Psoas muscle (tissue), 8 donors: ENCODE results near the gene ANKRD40. TPM values are rescaled to one million over a fixed set of nuclear protein-coding genes. Genes with fewer than 3 reads are reported as not detected.

Experiments
- ATAC-seq, 4 donors: fragments of 200-7000 bp; cut with Tn5 transposase; one replicate each; pipeline ENCODE4 v1.9.1; 2020; ENCODE audit warnings: moderate library complexity in 3 of 4, mild to moderate bottlenecking in 2 of 4
- DNase-seq, 2 donors: peaks; one replicate each; pipeline ENCODE4 v3.0.0-alpha.2; 2020
- H3K27ac ChIP-seq: fragments of 200-600 bp; one replicate; pipeline ENCODE4 v1.8.0; 2022
- H3K27me3 ChIP-seq, 3 donors: fragments of 200-600 bp in 1 of 3; one replicate each; pipeline versions ENCODE4 v1.6.1 to v1.8.0; 2013 to 2022; ENCODE audit warnings: low read length in 2 of 3, mild to moderate bottlenecking in 2 of 3, moderate library complexity in 1 of 3; ENCODE audit not compliant: insufficient read depth in 3 of 3
- H3K36me3 ChIP-seq, 2 donors: fragments of 200-600 bp in 1 of 2; one replicate each; pipeline versions ENCODE4 v1.6.1 to v1.8.0; 2013 to 2022; ENCODE audit warnings: low read depth in 1 of 2, mild to moderate bottlenecking in 1 of 2, moderate library complexity in 1 of 2; ENCODE audit not compliant: insufficient read depth in 1 of 2
- H3K4me1 ChIP-seq: fragments of 200-600 bp; one replicate; pipeline ENCODE4 v1.8.0; 2022
- H3K4me3 ChIP-seq: fragments of 200-600 bp; one replicate; pipeline ENCODE4 v1.8.0; 2022; ENCODE audit warnings: mild to moderate bottlenecking
- H3K9me3 ChIP-seq: fragments of 200-600 bp; one replicate; pipeline ENCODE4 v1.8.0; 2022
- WGBS, 3 donors: extraction: QIAGEN DNeasy Blood & Tissue Kit; methylation state at CpG; one replicate each; pipeline versions ENCODE4 v1.1.6 to v1.1.7; 2013; 5-methylcytosine and 5-hydroxymethylcytosine counted together
- intact Hi-C, 2 donors: fragments of 100-400 bp; cut with DNase I; formaldehyde crosslinking; loops; one replicate each; pipeline versions ENCODE4 v1.11.0 to v1.14.2; 2022
- polyA plus RNA-seq, 3 donors: library from polyadenylated mRNA; stranded (reverse); fragments of 200-250 nt; gene quantifications; one replicate each; pipeline ENCODE4 v1.2.3, GENCODE V29; 2013
- total RNA-seq, 4 donors: library from RNA; stranded (reverse); fragmentation: NEBNext Ultra II Directional in 2 of 4; extraction: Animal tissue kit (Norgen Biotek cat#: 25700) in 2 of 4; gene quantifications; one replicate each; pipeline versions ENCODE4 v1.2.1 to v1.2.4, GENCODE V29; 2021 to 2023
- TF ChIP-seq, protein P1 (sequence below): fragments of 200-600 bp; IDR thresholded peaks from one replicate; pipeline ENCODE4 v1.8.0; 2022; ENCODE audit warnings: antibody characterized with exemption
- donor health status: healthy with polysubstance abuse.
- donor health status: DM: no; HTN: no; CAD: no; lungs with moderate emphysema.
- donor health status: Bipolar disorder and iron deficiency.
- donor health status: healthy.
- donor health status: DM: yes; HTN: yes; CAD: no.
- donor health status: DM: no; HTN: no; CAD: no.
- donor health status: DM: no; HTN: no; CAD: no.
- donor health status: DM: yes; HTN: yes; CAD: no.

The ANKRD40 gene
- total and polyA plus RNA-seq, 7 donors: 42.6 to 155 (median 105) TPM

GRCh38 chr17:50739098-50739497 is 31.4 kb upstream of the ANKRD40 start:
- peaks cover 11% of the 10 kb centered on the region for H3K4me1 ChIP-seq
- TF ChIP-seq, protein P1, sequence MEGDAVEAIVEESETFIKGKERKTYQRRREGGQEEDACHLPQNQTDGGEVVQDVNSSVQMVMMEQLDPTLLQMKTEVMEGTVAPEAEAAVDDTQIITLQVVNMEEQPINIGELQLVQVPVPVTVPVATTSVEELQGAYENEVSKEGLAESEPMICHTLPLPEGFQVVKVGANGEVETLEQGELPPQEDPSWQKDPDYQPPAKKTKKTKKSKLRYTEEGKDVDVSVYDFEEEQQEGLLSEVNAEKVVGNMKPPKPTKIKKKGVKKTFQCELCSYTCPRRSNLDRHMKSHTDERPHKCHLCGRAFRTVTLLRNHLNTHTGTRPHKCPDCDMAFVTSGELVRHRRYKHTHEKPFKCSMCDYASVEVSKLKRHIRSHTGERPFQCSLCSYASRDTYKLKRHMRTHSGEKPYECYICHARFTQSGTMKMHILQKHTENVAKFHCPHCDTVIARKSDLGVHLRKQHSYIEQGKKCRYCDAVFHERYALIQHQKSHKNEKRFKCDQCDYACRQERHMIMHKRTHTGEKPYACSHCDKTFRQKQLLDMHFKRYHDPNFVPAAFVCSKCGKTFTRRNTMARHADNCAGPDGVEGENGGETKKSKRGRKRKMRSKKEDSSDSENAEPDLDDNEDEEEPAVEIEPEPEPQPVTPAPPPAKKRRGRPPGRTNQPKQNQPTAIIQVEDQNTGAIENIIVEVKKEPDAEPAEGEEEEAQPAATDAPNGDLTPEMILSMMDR: no peak
- no peak overlapping the region for H3K27ac ChIP-seq
- DNase-seq: no peak
- H3K9me3 ChIP-seq: no peaks in the 10 kb centered on the region
- H3K27me3 ChIP-seq: no peaks in the 10 kb centered on the region
- H3K36me3 ChIP-seq: peaks cover 11 to 70% of the 10 kb centered on the region in 2 donors
- no peak overlapping the region for H3K4me3 ChIP-seq
- WGBS, 3 donors: 35 to 60% (median 38%) methylated on average over 2 of the region's 2 CpGs
- ATAC-seq: no peak
- intact Hi-C loops: no loop called here

DNA sequence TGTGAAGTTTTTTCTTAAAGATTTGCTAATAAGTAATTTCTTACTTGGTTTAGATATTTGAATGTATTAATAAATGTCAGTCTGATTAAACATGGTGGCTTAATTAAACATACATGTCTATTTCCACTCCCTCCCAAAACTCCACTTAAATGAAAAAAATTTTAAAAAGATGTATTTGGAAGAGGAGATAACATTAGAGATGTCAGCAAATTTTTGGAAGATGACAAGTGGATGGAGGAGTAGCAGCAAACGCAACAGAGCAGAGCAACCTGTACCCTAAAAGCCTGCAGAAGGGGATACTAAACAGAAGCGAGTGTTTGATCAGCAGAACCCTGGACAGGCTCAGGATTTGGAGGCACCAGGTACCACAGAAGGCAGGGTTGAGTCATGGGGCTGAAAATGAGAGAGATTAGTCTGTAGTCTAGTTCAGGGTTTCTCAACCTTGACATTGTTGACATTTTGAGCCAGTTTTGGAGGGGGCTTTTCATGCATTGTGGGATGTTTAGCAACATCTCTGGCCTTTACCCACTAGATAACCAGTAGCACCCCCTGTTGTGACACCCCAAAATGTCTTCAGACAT is 29.5 kb upstream of the ANKRD40 start:
- Histone ChIP-seq H3K27ac (no peak overlapping the region), H3K9me3 (no peaks in the 10 kb centered on the region), H3K4me3 (no peak overlapping the region), H3K36me3 (peaks cover 9 to 51% of the 10 kb centered on the region in 2 donors), H3K27me3 (no peaks in the 10 kb centered on the region), H3K4me1 (peaks cover 11% of the 10 kb centered on the region)
- WGBS, 3 donors: 85 to 95% (median 86%) methylated on average over 2 of the region's 2 CpGs
- ATAC-seq: peak; percentile 25 to 43 (median 34)
- TF ChIP-seq, protein P1: no peak
- DNase-seq: no peak
- intact Hi-C loops: no loop called here

GRCh38 chr17:50735287-50735686 is 27.6 kb upstream of the ANKRD40 start:
- Histone ChIP-seq H3K27ac (no peak overlapping the region), H3K9me3 (no peaks in the 10 kb centered on the region), H3K27me3 (no peaks in the 10 kb centered on the region), H3K4me1 (peaks cover 27% of the 10 kb centered on the region), H3K36me3 (peaks cover 2 to 32% of the 10 kb centered on the region in 2 donors), H3K4me3 (no peak overlapping the region)
- ATAC-seq: no peak
- intact Hi-C loops: no loop called here
- TF ChIP-seq, protein P1: no peak
- 80 to 83% (median 81%) methylated on average over 3 of the region's 3 CpGs for WGBS, 3 donors
- DNase-seq: no peak

DNA sequence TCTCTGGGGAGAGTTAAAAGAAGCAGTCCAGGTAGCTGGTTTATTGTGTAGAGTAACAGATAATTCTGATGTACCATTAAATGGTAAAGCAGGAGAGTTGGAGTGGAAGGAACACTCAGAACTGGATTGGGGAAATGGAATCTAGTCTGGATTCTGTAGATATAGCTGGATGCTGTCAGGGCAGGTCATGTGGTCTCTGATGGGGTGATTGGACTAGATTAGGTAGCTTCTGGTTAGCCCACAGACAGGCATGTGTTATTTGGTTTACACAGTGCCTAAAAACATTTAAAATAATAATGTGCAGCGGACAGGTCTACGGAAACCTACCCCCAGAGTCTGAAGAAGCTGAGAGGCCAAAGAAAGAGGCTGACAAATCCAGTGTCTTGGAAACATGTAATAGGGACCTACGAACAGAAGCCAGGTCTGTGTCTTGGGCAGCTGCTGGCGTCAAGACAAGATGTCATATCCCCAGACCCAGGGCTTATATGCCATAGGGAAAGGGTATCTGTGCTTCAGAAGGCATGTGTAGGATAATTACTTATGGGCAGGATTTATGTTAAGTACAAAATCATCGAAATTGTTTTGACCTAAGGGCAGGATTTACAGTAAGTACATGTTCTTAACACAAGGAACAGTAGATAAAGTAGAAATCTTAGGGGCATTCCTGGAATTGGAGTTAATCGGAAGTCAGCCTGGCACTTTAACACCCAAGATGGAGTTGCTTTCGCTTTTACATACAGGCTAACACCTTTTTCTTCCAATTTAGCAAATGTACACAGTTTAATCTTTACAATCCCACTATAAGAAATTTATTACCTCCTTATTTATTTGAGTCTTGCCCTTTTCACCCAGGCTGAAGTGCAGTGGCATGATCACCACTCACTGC is 24.1 kb upstream of the ANKRD40 start:
- Histone ChIP-seq H3K4me3 (no peak overlapping the region), H3K36me3 (no peaks in the 10 kb centered on the region), H3K27ac (peak overlapping the region; percentile 6), H3K4me1 (peaks cover 54% of the 10 kb centered on the region), H3K27me3 (no peaks in the 10 kb centered on the region), H3K9me3 (no peaks in the 10 kb centered on the region)
- DNase-seq: no peak
- intact Hi-C loops: no loop called here
- ATAC-seq: peak in 1 of 4 donors; percentile 18
- TF ChIP-seq, protein P1: no peak
- WGBS, 3 donors: 71 to 78% (median 73%) methylated on average over 7 of the region's 7 CpGs
